CD4-positive, alpha-beta T cell treated with Interleukin-4 for 4 hours (primary cell): Measurements from ENCODE around the gene BEND2.

Experiments used
- DNase-seq: peaks from one replicate; pipeline ENCODE4 v3.0.0-alpha.2; 2020

The BEND2 gene

DNA sequence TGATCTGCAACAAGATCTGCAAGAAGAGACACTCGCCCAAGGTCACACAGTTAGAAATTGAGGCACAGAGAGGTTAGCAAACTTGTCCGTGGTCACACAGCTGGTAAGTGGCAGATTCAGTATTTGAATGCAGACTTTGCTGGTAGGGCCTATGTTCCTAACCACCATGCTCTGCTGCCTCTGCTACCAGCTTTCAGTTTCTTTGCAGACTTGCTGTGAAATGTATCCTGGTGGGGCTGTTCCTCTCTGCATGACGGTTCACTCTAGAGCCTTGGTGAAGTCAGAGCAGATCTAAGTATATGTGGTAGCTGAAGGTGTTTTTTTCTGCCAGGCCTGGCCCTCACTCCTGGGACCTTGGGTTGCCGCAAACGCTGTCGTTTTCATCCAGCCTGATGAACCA, 87.1 kb downstream of the BEND2 start:
- no peak for DNase-seq

DNA sequence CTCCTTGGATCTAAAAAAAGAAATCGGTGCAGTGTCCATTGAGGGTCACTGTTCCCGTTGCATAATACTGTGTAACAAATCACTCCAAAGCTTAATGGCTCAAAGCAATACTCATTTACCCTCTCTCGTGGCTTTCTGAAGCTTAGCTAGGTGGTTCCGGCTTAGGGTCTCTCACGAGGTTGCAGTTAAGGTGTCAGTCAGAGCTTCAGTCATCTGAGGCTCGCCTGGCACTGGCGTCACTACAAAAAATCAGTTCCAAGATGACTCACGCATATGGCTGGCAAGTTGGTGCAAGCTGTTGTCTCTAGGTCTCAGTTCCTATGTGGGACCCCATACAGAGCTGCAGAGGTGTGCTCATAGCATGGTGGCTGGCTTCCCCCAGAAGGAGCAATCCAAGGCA, 91.0 kb downstream of the BEND2 start:
- no peak for DNase-seq

DNA sequence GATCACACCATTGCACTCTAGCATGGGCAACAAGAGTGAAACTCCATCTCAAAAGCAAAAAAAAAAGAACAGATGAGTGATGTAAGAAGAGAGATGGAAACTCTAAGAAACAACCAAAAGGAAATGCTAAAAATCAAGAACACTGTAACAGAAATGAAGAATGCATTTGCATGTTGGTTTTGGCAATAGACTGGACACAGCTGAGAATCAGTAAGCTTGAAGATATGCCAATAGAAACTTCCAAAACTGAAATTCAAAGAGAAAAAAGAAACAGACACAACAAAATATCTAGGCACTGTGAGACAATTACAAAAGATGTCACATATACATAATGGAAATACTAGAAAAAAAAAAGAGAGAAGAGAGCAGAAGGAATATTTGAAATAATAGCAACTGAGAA, 93.7 kb downstream of the BEND2 start:
- DNase-seq = no peak

GRCh38 chrX:18119856-18120255, 100.8 kb downstream of the BEND2 start:
- no peak for DNase-seq
